Skin of body (tissue), 2 donors: Measurements from ENCODE around the gene PCDH15. TPM values are rescaled to one million over a fixed set of nuclear protein-coding genes. Genes with fewer than 3 reads are reported as not detected.

Experiments used
- DNase-seq: peaks from one replicate; lab custom pipeline; 2025; lab: John Stamatoyannopoulos, UW
- total RNA-seq: library from RNA; depleted of rRNA; stranded (reverse); fragments of >200 nt; gene quantifications from one replicate; pipeline ENCODE4 v1.2.3, GENCODE V29; 2014

PCDH15 gene
- total RNA-seq, 1 donor from 2014 or later, result 0.89 TPM

- no peak for DNase-seq
Observed at GRCh38 chr10:54137396-54137795, 663.6 kb downstream of the PCDH15 start.

GRCh38 chr10:54133203-54133602, 667.8 kb downstream of the PCDH15 start:
- no peak for DNase-seq

- DNase-seq, result no peak
Observed at GRCh38 chr10:54131833-54132232, 669.2 kb downstream of the PCDH15 start.

- no peak for DNase-seq
Observed at GRCh38 chr10:54130394-54130793, 670.6 kb downstream of the PCDH15 start.

- DNase-seq, result no peak
Observed at GRCh38 chr10:54125098-54125747, 675.8 kb downstream of the PCDH15 start.

- no peak for DNase-seq
Observed at GRCh38 chr10:54124209-54124885, 676.7 kb downstream of the PCDH15 start.

- DNase-seq, result no peak
Observed at GRCh38 chr10:54120806-54121205, 680.2 kb downstream of the PCDH15 start.

GRCh38 chr10:54108961-54109360, 692.1 kb downstream of the PCDH15 start:
- no peak for DNase-seq

- DNase-seq, result no peak
Observed at GRCh38 chr10:54096892-54097291, 704.1 kb downstream of the PCDH15 start.

- no peak for DNase-seq
Observed at GRCh38 chr10:54094321-54094720, 706.7 kb downstream of the PCDH15 start.

GRCh38 chr10:54091237-54091636, 709.8 kb downstream of the PCDH15 start:
- DNase-seq, result no peak

GRCh38 chr10:54081950-54082349, 719.1 kb downstream of the PCDH15 start:
- DNase-seq, result no peak

GRCh38 chr10:54067361-54067760, 733.7 kb downstream of the PCDH15 start:
- DNase-seq, result no peak

GRCh38 chr10:54066646-54067045, 734.4 kb downstream of the PCDH15 start:
- DNase-seq, result no peak

GRCh38 chr10:54065106-54065505, 735.9 kb downstream of the PCDH15 start:
- DNase-seq, result no peak

GRCh38 chr10:54064215-54064614, 736.8 kb downstream of the PCDH15 start:
- no peak for DNase-seq

- DNase-seq, result no peak
Observed at GRCh38 chr10:54063514-54063913, 737.5 kb downstream of the PCDH15 start.

- no peak for DNase-seq
Observed at GRCh38 chr10:54060572-54060971, 740.5 kb downstream of the PCDH15 start.

GRCh38 chr10:54057357-54057756, 743.7 kb downstream of the PCDH15 start:
- DNase-seq, result no peak

GRCh38 chr10:54026340-54026739, 774.7 kb downstream of the PCDH15 start:
- DNase-seq, result no peak

- no peak for DNase-seq
Observed at GRCh38 chr10:54011117-54011516, 789.9 kb downstream of the PCDH15 start.

GRCh38 chr10:54010337-54010933, 790.6 kb downstream of the PCDH15 start:
- no peak for DNase-seq

- no peak for DNase-seq
Observed at GRCh38 chr10:54009672-54010071, 791.4 kb downstream of the PCDH15 start.
